ENCODE results near the gene RHBDL1.

GRCh38 chr16:662597-662996 lies 12.9 kb upstream of the RHBDL1 start:
- TF ChIP-seq CTCF (IDR thresholded peaks at IDR 0.05) (no peak), POLR2A (IDR thresholded peaks at IDR 0.05) (no peak), POLR2AphosphoS5 (IDR thresholded peaks at IDR 0.05; ENCODE audit: insufficient read depth in 1 of 2, low read depth in 1 of 2) (no peak)

Measured in vagina (tissue), 2 donors.